ENCODE results near the gene FAM187B. TPM values are rescaled to one million over a fixed set of nuclear protein-coding genes. Genes with fewer than 3 reads are reported as not detected.
A peak's percentile ranks its signal among the peaks of the same experiment; 100 is the strongest.

The FAM187B gene
- polyA plus RNA-seq, 1 donor, result not detected

DNA sequence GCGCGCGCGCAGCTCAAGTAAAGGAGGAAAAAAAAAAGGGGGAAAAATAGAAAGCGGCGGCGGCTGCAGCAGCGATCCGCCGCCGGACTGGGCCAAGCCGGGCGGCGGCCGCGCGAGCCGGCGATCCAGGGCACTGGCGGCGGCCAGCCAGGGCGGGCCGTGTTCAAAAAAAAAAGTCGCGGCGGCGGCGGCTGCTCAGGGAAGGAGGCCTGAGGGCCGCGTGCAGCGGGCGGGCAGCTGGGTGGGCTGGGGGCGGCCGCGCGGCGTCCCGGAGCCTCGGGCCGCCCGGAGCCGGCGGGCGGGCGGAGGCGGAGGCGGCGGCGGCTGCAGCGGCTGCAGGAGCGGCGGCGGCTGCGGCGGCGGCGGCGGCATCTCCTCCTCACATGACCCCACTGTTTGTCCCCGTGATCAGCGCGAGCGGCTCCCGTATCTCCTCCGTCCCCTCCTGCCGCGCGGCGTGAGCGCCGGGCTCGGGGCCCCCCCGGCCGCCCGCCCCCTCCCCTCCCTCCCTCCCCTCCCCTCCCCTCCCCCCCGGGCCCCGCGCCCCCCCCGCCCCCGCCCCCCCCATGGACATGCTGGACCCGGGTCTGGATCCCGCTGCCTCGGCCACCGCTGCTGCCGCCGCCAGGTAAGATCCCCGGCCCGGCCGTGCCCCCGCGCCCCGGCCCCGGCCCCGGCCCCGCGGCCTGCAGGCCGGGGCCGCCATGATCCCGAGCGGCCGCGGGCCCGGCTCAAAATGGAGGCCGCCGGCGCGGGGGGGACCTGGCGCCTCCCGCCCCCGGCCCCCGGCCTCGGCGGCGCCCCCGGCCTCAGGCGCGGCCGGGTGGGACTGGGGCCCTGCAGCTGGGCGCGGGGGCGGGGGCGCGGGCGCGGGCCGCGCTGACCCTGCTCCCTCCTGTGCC is 40.2 kb upstream of the FAM187B start, which contains the start of gene USF2:
USF2 (plus strand) TSS at position 427 of the 902 bp plus-strand sequence; CDS start at position 567, 140 bp downstream.
- no CpG with 5 or more reads among the region's 126 CpGs for WGBS (ENCODE audit: insufficient coverage, low lambda C conversion rate)
- peaks cover 57% of the 10 kb centered on the region for H3K36me3 ChIP-seq (ENCODE audit: control insufficient read depth, insufficient read depth, low read length)

GRCh38 chr19:35267818-35268535 is 39.4 kb upstream of the FAM187B start:
- Histone ChIP-seq H3K27ac (ENCODE audit: low read length) (peak overlapping the region; percentile 87), H3K27me3 (ENCODE audit: control insufficient read depth, insufficient read depth, low read length) (no peaks in the 10 kb centered on the region), H3K4me1 (ENCODE audit: control insufficient read depth, insufficient read depth, low read length) (peaks cover 9% of the 10 kb centered on the region), H3K36me3 (ENCODE audit: control insufficient read depth, insufficient read depth, low read length) (peaks cover 55% of the 10 kb centered on the region), H3K9me3 (ENCODE audit: control insufficient read depth, low read depth, low read length) (peaks cover 4% of the 10 kb centered on the region), H3K4me3 (ENCODE audit: low read length) (peak overlapping the region; percentile 69)
- peak; percentile 58 to 81 for DNase-seq
- WGBS (ENCODE audit: insufficient coverage, low lambda C conversion rate), result no CpG with 5 or more reads among the region's 100 CpGs

More for the DNA sequence above, 40.2 kb upstream of the FAM187B start, which contains the start of gene USF2:
- Histone ChIP-seq H3K4me3 (ENCODE audit: low read length) (peak within 1 kb of the TSS; percentile 69), H3K27ac (ENCODE audit: low read length) (peak within 1 kb of the TSS; percentile 87), H3K4me1 (ENCODE audit: control insufficient read depth, insufficient read depth, low read length) (peaks cover 11% of the 10 kb centered on the region), H3K9me3 (ENCODE audit: control insufficient read depth, low read depth, low read length) (peaks cover 4% of the 10 kb centered on the region), H3K27me3 (ENCODE audit: control insufficient read depth, insufficient read depth, low read length) (no peaks in the 10 kb centered on the region)
- peak; percentile 65 to 82 for DNase-seq

- no peak for DNase-seq
- peaks cover 4% of the 10 kb centered on the region for H3K9me3 ChIP-seq (ENCODE audit: control insufficient read depth, low read depth, low read length)
- H3K27me3 ChIP-seq (ENCODE audit: control insufficient read depth, insufficient read depth, low read length), result no peaks in the 10 kb centered on the region
- H3K4me1 ChIP-seq (ENCODE audit: control insufficient read depth, insufficient read depth, low read length), result peaks cover 9% of the 10 kb centered on the region
- peak overlapping the region; percentile 87 for H3K27ac ChIP-seq (ENCODE audit: low read length)
- peak overlapping the region; percentile 69 for H3K4me3 ChIP-seq (ENCODE audit: low read length)
- WGBS (ENCODE audit: insufficient coverage, low lambda C conversion rate), result no CpG with 5 or more reads among the region's 40 CpGs
- peaks cover 53% of the 10 kb centered on the region for H3K36me3 ChIP-seq (ENCODE audit: control insufficient read depth, insufficient read depth, low read length)
These were observed 38.8 kb upstream of the FAM187B start for GRCh38 chr19:35267353-35267817.

- peak in 1 of 2 donors; percentile 45 for DNase-seq
- H3K27ac ChIP-seq (ENCODE audit: low read length), result peak overlapping the region; percentile 87
- H3K36me3 ChIP-seq (ENCODE audit: control insufficient read depth, insufficient read depth, low read length), result peaks cover 51% of the 10 kb centered on the region
- H3K27me3 ChIP-seq (ENCODE audit: control insufficient read depth, insufficient read depth, low read length), result no peaks in the 10 kb centered on the region
- peaks cover 9% of the 10 kb centered on the region for H3K4me1 ChIP-seq (ENCODE audit: control insufficient read depth, insufficient read depth, low read length)
- peak overlapping the region; percentile 69 for H3K4me3 ChIP-seq (ENCODE audit: low read length)
- WGBS (ENCODE audit: insufficient coverage, low lambda C conversion rate), result no CpG with 5 or more reads among the region's 39 CpGs
- H3K9me3 ChIP-seq (ENCODE audit: control insufficient read depth, low read depth, low read length), result peaks cover 4% of the 10 kb centered on the region
These were observed 38.2 kb upstream of the FAM187B start for GRCh38 chr19:35266520-35267352.

- H3K27ac ChIP-seq (ENCODE audit: low read length), result no peak overlapping the region
- peaks cover 49% of the 10 kb centered on the region for H3K36me3 ChIP-seq (ENCODE audit: control insufficient read depth, insufficient read depth, low read length)
- H3K4me3 ChIP-seq (ENCODE audit: low read length), result no peak overlapping the region
- no peak for DNase-seq
- no peaks in the 10 kb centered on the region for H3K27me3 ChIP-seq (ENCODE audit: control insufficient read depth, insufficient read depth, low read length)
- H3K4me1 ChIP-seq (ENCODE audit: control insufficient read depth, insufficient read depth, low read length), result peaks cover 9% of the 10 kb centered on the region
- WGBS (ENCODE audit: insufficient coverage, low lambda C conversion rate), result no CpG with 5 or more reads among the region's 10 CpGs
- H3K9me3 ChIP-seq (ENCODE audit: control insufficient read depth, low read depth, low read length), result peaks cover 4% of the 10 kb centered on the region
These were observed 37.5 kb upstream of the FAM187B start for GRCh38 chr19:35265900-35266519.

DNA sequence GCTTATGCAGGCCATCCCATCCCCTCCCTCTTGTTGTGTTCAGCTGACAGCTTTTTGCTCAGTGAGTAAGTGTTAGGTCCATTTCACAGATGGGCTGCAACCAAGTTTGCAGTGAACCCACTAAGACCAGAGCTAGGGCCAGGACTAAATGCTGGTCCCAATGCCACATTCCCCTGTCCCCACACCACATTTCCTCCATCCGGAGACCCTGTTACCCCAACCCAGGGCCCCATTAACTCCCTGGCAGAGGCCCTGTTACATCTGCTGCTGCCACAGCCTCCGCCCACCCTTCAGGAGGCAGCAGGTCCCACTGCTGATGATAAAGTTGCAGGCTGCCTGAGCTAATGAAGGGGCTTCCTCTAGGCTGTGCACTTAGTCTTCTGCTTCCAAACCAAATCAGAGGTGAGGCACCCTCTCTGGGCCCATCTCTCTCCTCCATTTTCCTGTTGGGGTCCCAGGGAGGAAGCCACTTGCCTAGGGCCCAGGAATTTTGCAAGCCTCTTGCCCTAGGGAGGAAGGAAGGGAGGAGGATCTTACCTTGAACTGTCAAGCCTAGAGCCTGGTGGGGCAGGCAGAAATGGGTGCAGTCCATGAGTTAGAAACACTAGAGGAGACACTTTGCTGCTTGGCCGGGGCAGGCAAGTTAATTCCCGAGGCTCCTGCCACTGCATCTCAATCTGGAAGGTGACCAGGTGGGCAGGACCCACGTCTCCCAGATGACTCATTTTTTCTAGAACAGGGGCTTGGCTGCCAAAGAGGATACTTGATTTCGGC is 36.8 kb upstream of the FAM187B start:
- H3K27me3 ChIP-seq (ENCODE audit: control insufficient read depth, insufficient read depth, low read length), result no peaks in the 10 kb centered on the region
- WGBS (ENCODE audit: insufficient coverage, low lambda C conversion rate), result no CpG with 5 or more reads among the region's 6 CpGs
- H3K9me3 ChIP-seq (ENCODE audit: control insufficient read depth, low read depth, low read length), result peaks cover 4% of the 10 kb centered on the region
- H3K36me3 ChIP-seq (ENCODE audit: control insufficient read depth, insufficient read depth, low read length), result peaks cover 42% of the 10 kb centered on the region
- DNase-seq, result no peak
- H3K27ac ChIP-seq (ENCODE audit: low read length), result no peak overlapping the region
- peaks cover 8% of the 10 kb centered on the region for H3K4me1 ChIP-seq (ENCODE audit: control insufficient read depth, insufficient read depth, low read length)
- no peak overlapping the region for H3K4me3 ChIP-seq (ENCODE audit: low read length)

DNA sequence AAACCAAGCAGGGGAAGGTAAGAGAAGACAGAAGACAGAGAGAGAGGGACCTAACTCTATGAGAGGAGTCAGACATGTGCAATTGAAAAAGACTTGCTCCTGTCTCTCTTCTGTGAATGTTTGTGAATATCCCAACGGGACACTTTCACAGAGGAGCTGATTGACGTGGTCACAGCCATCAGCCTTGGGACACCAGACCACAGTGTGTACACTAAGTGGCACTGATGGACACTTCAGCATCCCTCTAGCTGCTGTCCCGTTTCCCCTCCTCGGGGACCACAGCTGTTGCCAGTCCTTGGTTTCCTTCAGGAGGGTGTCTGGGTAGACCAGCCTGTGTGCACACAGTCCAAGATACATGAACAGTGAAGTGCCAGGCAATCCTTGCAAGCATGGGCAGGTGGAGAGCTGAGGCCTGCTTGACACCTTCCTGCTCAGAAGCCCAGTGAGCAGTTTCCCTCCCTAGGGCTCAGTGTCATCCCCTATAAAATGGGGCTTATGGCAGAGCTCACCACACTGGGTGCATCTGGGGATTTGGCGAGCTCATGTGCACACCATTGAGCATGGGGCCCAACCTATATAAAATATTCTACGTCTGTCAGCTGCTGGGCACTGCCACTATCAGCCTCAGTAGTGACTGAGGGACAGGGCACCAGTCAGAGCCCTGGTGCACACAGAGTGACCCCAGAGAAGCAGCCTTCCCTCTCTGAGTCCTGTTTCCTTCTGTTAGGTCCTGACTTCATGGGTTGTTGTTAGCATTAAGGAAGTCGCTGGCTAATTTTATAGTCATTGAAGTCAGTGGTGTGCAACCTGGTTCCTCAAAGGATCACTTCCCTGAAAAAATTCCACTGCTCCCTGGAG is 36.0 kb upstream of the FAM187B start:
- no peak for DNase-seq
- WGBS (ENCODE audit: insufficient coverage, low lambda C conversion rate), result no CpG with 5 or more reads among the region's 7 CpGs
- Histone ChIP-seq H3K4me3 (ENCODE audit: low read length) (no peak overlapping the region), H3K36me3 (ENCODE audit: control insufficient read depth, insufficient read depth, low read length) (peaks cover 44% of the 10 kb centered on the region), H3K4me1 (ENCODE audit: control insufficient read depth, insufficient read depth, low read length) (peaks cover 4% of the 10 kb centered on the region), H3K9me3 (ENCODE audit: control insufficient read depth, low read depth, low read length) (peaks cover 4% of the 10 kb centered on the region), H3K27ac (ENCODE audit: low read length) (no peak overlapping the region), H3K27me3 (ENCODE audit: control insufficient read depth, insufficient read depth, low read length) (no peaks in the 10 kb centered on the region)

GRCh38 chr19:35262101-35262761 is 33.7 kb upstream of the FAM187B start:
- no peak overlapping the region for H3K27ac ChIP-seq (ENCODE audit: low read length)
- DNase-seq, result no peak
- peaks cover 4% of the 10 kb centered on the region for H3K4me1 ChIP-seq (ENCODE audit: control insufficient read depth, insufficient read depth, low read length)
- H3K4me3 ChIP-seq (ENCODE audit: low read length), result no peak overlapping the region
- no peaks in the 10 kb centered on the region for H3K27me3 ChIP-seq (ENCODE audit: control insufficient read depth, insufficient read depth, low read length)
- 60% methylated on average over 1 of the region's 17 CpGs for WGBS (ENCODE audit: insufficient coverage, low lambda C conversion rate)
- H3K9me3 ChIP-seq (ENCODE audit: control insufficient read depth, low read depth, low read length), result no peaks in the 10 kb centered on the region
- H3K36me3 ChIP-seq (ENCODE audit: control insufficient read depth, insufficient read depth, low read length), result peaks cover 58% of the 10 kb centered on the region

All from large intestine (tissue), 3 donors.